Stomach (tissue), 4 donors: ENCODE measurements around the gene VCP.

Source experiments
- POLR2A ChIP-seq, 4 donors: fragments of 450-650 bp; IDR thresholded peaks; one replicate each; pipeline ENCODE4 v1.6.1; 2016; ENCODE audit warnings: antibody characterized with exemption in 4 of 4, control low read depth in 2 of 4, mild to moderate bottlenecking in 1 of 4, moderate library complexity in 1 of 4
- POLR2AphosphoS5 ChIP-seq, 3 donors: sonication (generic); formaldehyde crosslinking; IDR thresholded peaks; one replicate each; pipeline ENCODE4 v1.6.1; 2016; ENCODE audit warnings: antibody characterized with exemption in 3 of 3
- TF ChIP-seq, protein P1 (sequence below), 7 experiments: fragments of 450-650 bp in 4 of 7; fragments of 200-600 bp in 3 of 7; sonication (generic) in 3 of 7; IDR thresholded peaks; one replicate each; pipeline ENCODE4 v1.5.1; 2016 to 2019; ENCODE audit warnings: antibody characterized with exemption in 7 of 7, control low read depth in 2 of 7, mild to moderate bottlenecking in 1 of 7

DNA sequence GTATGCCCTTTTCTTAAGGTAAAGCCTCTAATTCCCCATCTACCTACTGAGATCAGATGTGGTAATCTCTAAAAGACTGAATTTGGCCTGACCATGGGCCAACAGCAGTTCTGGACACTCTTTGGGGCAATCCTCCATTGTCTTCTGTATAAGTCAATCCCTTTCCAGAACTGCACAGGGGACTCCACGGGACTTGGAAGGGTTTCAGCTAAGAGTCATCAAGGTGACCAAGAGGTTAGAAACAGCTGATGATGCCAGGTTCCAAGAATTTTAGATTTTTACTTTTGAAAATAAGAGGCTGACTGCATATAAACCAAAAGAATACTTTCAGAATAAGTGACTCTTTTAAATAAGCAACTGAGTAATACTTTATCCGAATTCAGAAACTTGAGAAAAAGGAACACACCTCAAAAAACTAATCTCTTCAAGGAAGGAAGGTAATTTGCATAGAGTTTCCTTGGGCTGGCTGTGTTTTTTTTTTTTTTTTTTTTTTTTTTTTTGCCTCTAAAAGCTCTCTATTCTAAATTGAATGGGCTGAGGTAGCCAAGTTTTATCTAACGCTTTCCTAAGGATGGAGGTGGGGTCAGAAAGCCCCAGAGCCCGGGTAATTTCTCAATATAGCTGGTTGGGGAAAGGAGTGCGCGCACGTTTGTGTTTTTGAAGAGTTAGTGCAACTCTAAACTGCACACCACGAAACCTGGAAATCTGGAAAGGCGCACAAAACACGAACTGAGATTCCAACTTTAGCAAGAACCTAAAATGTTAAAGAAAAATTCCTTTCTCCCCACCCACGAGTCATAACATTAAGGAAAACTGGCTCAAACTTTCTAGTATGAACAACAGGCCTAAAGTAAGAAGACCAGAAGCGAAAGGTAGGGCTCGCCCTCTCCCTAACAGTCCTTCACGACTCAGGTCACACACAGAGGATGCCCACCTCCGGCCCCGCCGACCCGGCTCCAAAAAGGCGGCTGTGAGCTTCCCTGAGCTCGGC lies 1.3 kb downstream of the VCP start:
- TF ChIP-seq POLR2AphosphoS5 (IDR thresholded peaks at IDR 0.05) (no peak), POLR2A (IDR thresholded peaks at IDR 0.05) (no peak)
- TF ChIP-seq, protein P1, sequence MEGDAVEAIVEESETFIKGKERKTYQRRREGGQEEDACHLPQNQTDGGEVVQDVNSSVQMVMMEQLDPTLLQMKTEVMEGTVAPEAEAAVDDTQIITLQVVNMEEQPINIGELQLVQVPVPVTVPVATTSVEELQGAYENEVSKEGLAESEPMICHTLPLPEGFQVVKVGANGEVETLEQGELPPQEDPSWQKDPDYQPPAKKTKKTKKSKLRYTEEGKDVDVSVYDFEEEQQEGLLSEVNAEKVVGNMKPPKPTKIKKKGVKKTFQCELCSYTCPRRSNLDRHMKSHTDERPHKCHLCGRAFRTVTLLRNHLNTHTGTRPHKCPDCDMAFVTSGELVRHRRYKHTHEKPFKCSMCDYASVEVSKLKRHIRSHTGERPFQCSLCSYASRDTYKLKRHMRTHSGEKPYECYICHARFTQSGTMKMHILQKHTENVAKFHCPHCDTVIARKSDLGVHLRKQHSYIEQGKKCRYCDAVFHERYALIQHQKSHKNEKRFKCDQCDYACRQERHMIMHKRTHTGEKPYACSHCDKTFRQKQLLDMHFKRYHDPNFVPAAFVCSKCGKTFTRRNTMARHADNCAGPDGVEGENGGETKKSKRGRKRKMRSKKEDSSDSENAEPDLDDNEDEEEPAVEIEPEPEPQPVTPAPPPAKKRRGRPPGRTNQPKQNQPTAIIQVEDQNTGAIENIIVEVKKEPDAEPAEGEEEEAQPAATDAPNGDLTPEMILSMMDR (IDR thresholded peaks at IDR 0.05), result no peak
